Neural progenitor cell (in vitro differentiated cells): ENCODE results near the gene FAM53C.
"Not testable (repeated sequence)": the region's sequence is repeated elsewhere in the genome, so short reads cannot be mapped to it uniquely, and the experiment has no call there.

Source experiments
- CTCF ChIP-seq: fragments of 200-600 bp; sonication (generic); IDR thresholded peaks from 2 replicates; pipeline ENCODE4 v1.5.1; 2017; ENCODE audit warnings: antibody characterized with exemption, mild to moderate bottlenecking
- EZH2 ChIP-seq: fragments of 200-600 bp; sonication (generic); IDR thresholded peaks from 2 replicates; pipeline ENCODE4 v1.6.1; 2017; ENCODE audit warnings: antibody characterized with exemption, mild to moderate bottlenecking, moderate library complexity
- EZH2phosphoT487 ChIP-seq: fragments of 200-600 bp; sonication (generic); IDR thresholded peaks from 2 replicates; pipeline ENCODE4 v1.6.1; 2017; ENCODE audit warnings: antibody characterized with exemption

- not testable (repeated sequence) for TF ChIP-seq CTCF, EZH2, EZH2phosphoT487
These were observed 19.9 kb upstream of the FAM53C start for GRCh38 chr5:138318211-138318610.
